H9 (cell line): Measurements from ENCODE around the gene CAPN5. TPM values are rescaled to one million over a fixed set of nuclear protein-coding genes. Genes with fewer than 3 reads are reported as not detected.
A peak's percentile ranks its signal among the peaks of the same experiment; 100 is the strongest.

Experiments used
- DNase-seq: peaks from one replicate; pipeline ENCODE4 v3.0.0-alpha.2; 2017
- H2AFZ ChIP-seq: one replicate; pipeline ENCODE4 v1.6.1; 2013; ENCODE audit warnings: mild to moderate bottlenecking, low read length, control low read depth, moderate library complexity
- H2AK5ac ChIP-seq: 2 replicates; pipeline ENCODE4 v1.6.1; 2013; ENCODE audit warnings: low read length, control low read depth, mixed read lengths; ENCODE audit not compliant: insufficient read length
- H2BK120ac ChIP-seq: one replicate; pipeline ENCODE4 v1.6.1; 2013; ENCODE audit warnings: low read depth, mild to moderate bottlenecking, low read length, control low read depth, inconsistent platforms; ENCODE audit not compliant: poor library complexity, severe bottlenecking
- H2BK12ac ChIP-seq: 2 replicates; pipeline ENCODE4 v1.6.1; 2013; ENCODE audit warnings: low read length, control low read depth, mixed read lengths, low read depth; ENCODE audit not compliant: insufficient read length
- H2BK15ac ChIP-seq: 2 replicates; pipeline ENCODE4 v1.6.1; 2013; ENCODE audit warnings: low read depth, low read length, control low read depth
- H2BK20ac ChIP-seq: one replicate; pipeline ENCODE4 v1.6.1; 2013; ENCODE audit warnings: low read depth, mild to moderate bottlenecking, low read length, control low read depth, inconsistent platforms; ENCODE audit not compliant: poor library complexity, severe bottlenecking
- H2BK5ac ChIP-seq: 2 replicates; pipeline ENCODE4 v1.6.1; 2013; ENCODE audit warnings: low read length, control low read depth, mixed read lengths; ENCODE audit not compliant: insufficient read length
- H3K14ac ChIP-seq: 2 replicates; pipeline ENCODE4 v1.6.1; 2013; ENCODE audit warnings: low read length, control low read depth; ENCODE audit not compliant: insufficient read depth
- H3K18ac ChIP-seq: 2 replicates; pipeline ENCODE4 v1.6.1; 2013; ENCODE audit warnings: low read depth, mild to moderate bottlenecking, mixed read lengths, low read length, control low read depth; ENCODE audit not compliant: insufficient read length
- H3K23ac ChIP-seq: 2 replicates; pipeline ENCODE4 v1.6.1; 2013; ENCODE audit warnings: low read length, control low read depth, mixed read lengths, low read depth; ENCODE audit not compliant: insufficient read length
- H3K23me2 ChIP-seq: 2 replicates; pipeline ENCODE4 v1.6.1; 2013; ENCODE audit warnings: low read depth, mild to moderate bottlenecking, mixed read lengths, low read length, control low read depth; ENCODE audit not compliant: insufficient read length, poor library complexity, severe bottlenecking
- H3K27ac ChIP-seq: 2 replicates; pipeline ENCODE4 v1.5.1; 2013; ENCODE audit warnings: low read length, control low read depth, mixed read lengths, low read depth; ENCODE audit not compliant: insufficient read length
- H3K27me3 ChIP-seq: 2 replicates; pipeline ENCODE4 v1.6.1; 2013; ENCODE audit warnings: low read length, control low read depth, inconsistent platforms; ENCODE audit not compliant: insufficient read depth
- H3K4ac ChIP-seq: 2 replicates; pipeline ENCODE4 v1.6.1; 2013; ENCODE audit warnings: low read depth, mild to moderate bottlenecking, control low read depth, inconsistent platforms, low read length, moderate library complexity
- H3K4me1 ChIP-seq: 2 replicates; pipeline ENCODE4 v1.6.1; 2013; ENCODE audit warnings: low read length, control low read depth, inconsistent platforms; ENCODE audit not compliant: insufficient read depth
- H3K4me2 ChIP-seq: 2 replicates; pipeline ENCODE4 v1.6.1; 2013; ENCODE audit warnings: low read length, control low read depth, mixed read lengths; ENCODE audit not compliant: insufficient read length, insufficient read depth
- H3K56ac ChIP-seq: 2 replicates; pipeline ENCODE4 v1.6.1; 2013; ENCODE audit warnings: low read depth, mild to moderate bottlenecking, mixed read lengths, low read length, control low read depth; ENCODE audit not compliant: insufficient read length
- H3K79me1 ChIP-seq: 2 replicates; pipeline ENCODE4 v1.6.1; 2013; ENCODE audit warnings: low read depth, mild to moderate bottlenecking, moderate library complexity, low read length, control low read depth, inconsistent platforms; ENCODE audit not compliant: insufficient read depth, poor library complexity, severe bottlenecking
- H3K79me2 ChIP-seq: 2 replicates; pipeline ENCODE4 v1.6.1; 2013; ENCODE audit warnings: low read length, control low read depth, inconsistent platforms; ENCODE audit not compliant: insufficient read depth
- H3K9ac ChIP-seq: 2 replicates; pipeline ENCODE4 v1.6.1; 2013; ENCODE audit warnings: low read length, control low read depth, mixed read lengths; ENCODE audit not compliant: insufficient read length; ENCODE audit errors: extremely low read depth
- H3K9me3 ChIP-seq: one replicate; pipeline ENCODE4 v1.6.1; 2013; ENCODE audit warnings: low read depth, low read length, inconsistent platforms; ENCODE audit not compliant: control insufficient read depth
- H3T11ph ChIP-seq: one replicate; pipeline ENCODE4 v1.6.1; 2013; ENCODE audit warnings: mild to moderate bottlenecking, low read length, control low read depth, inconsistent platforms
- H4K20me1 ChIP-seq: one replicate; pipeline ENCODE4 v1.6.1; 2013; ENCODE audit not compliant: control insufficient read depth, insufficient read length, insufficient read depth
- H4K5ac ChIP-seq: 2 replicates; pipeline ENCODE4 v1.6.1; 2013; ENCODE audit warnings: low read depth, mild to moderate bottlenecking, mixed read lengths, low read length, control low read depth; ENCODE audit not compliant: insufficient read length
- H4K8ac ChIP-seq: replicated peaks from 2 replicates; pipeline ENCODE4 v1.6.1; 2013; ENCODE audit warnings: low read length, control low read depth, mixed read lengths, low read depth; ENCODE audit not compliant: insufficient read length
- H4K91ac ChIP-seq: 2 replicates; pipeline ENCODE4 v1.6.1; 2013; ENCODE audit warnings: low read depth, mild to moderate bottlenecking, moderate library complexity, mixed read lengths, low read length, control low read depth; ENCODE audit not compliant: insufficient read length
- H3K27ac Mint-ChIP-seq, 3 experiments: 2 replicates in 2 of 3; 3 replicates in 1 of 3; pipeline ENCODE4 v1.8.0; 2020 to 2021; ENCODE audit warnings: mixed read lengths in 3 of 3, mild to moderate bottlenecking in 1 of 3, moderate library complexity in 1 of 3
- H3K27me3 Mint-ChIP-seq: 2 replicates; pipeline ENCODE4 v1.8.0; 2021; ENCODE audit warnings: low read depth, mild to moderate bottlenecking, moderate library complexity, mixed read lengths
- H3K36me3 Mint-ChIP-seq, 3 experiments: 2 replicates in 2 of 3; 3 replicates in 1 of 3; pipeline ENCODE4 v1.8.0; 2020 to 2021; ENCODE audit warnings: low read depth in 3 of 3, mixed read lengths in 3 of 3; ENCODE audit not compliant: insufficient read depth in 1 of 3
- H3K4me1 Mint-ChIP-seq, 2 experiments: 2 replicates each; pipeline ENCODE4 v1.8.0; 2020; ENCODE audit warnings: mixed read lengths in 2 of 2
- H3K4me3 Mint-ChIP-seq, 2 experiments: 2 replicates in 1 of 2; 3 replicates in 1 of 2; pipeline ENCODE4 v1.8.0; 2020 to 2021; ENCODE audit warnings: mild to moderate bottlenecking in 2 of 2, mixed read lengths in 2 of 2, moderate library complexity in 1 of 2
- H3K9me3 Mint-ChIP-seq, 2 experiments: 2 replicates in 1 of 2; 3 replicates in 1 of 2; pipeline ENCODE4 v1.8.0; 2020; ENCODE audit warnings: mild to moderate bottlenecking in 2 of 2, mixed read lengths in 2 of 2, moderate library complexity in 1 of 2
- CTCF ChIP-seq: fragments of 200-600 bp; sonication (generic); conservative IDR thresholded peaks from 3 replicates; pipeline ENCODE4 v1.8.0; 2021; ENCODE audit warnings: antibody characterized with exemption, mild to moderate bottlenecking
- WGBS: extraction: QIAGEN DNeasy Blood & Tissue Kit; methylation state at CpG from one replicate; pipeline ENCODE4 v1.1.7; 2013; ENCODE audit warnings: missing lambda C conversion rate, low lambda C conversion rate, mixed read lengths; ENCODE audit not compliant: insufficient read length; ENCODE audit errors: extremely low coverage; 5-methylcytosine and 5-hydroxymethylcytosine counted together
- total RNA-seq: library from RNA; stranded (reverse); gene quantifications from 2 replicates; pipeline ENCODE4 v1.2.1, GENCODE V29; 2021

CAPN5 gene
- total RNA-seq, 1 experiment from 2014 or later, result 16.7 TPM

GRCh38 chr11:77107950-77108349 lies 41.2 kb downstream of the CAPN5 start:
- no peak overlapping the region for H3K56ac ChIP-seq
- no peak overlapping the region for H2BK20ac ChIP-seq
- no peak overlapping the region for H2BK15ac ChIP-seq
- no peaks in the 10 kb centered on the region for H3K23me2 ChIP-seq
- H2AFZ ChIP-seq, result no peak overlapping the region
- no peaks in the 10 kb centered on the region for H3K27me3 ChIP-seq
- H3K4me3 Mint-ChIP-seq, result no peak overlapping the region
- H3K9me3 Mint-ChIP-seq, result no peaks in the 10 kb centered on the region
- no peak overlapping the region for H3K4ac ChIP-seq
- no peaks in the 10 kb centered on the region for H3K79me2 ChIP-seq
- TF ChIP-seq CTCF, result no peak
- no peaks in the 10 kb centered on the region for H3K4me1 ChIP-seq
- no peak overlapping the region for H4K8ac ChIP-seq
- no peak overlapping the region for H4K5ac ChIP-seq
- DNase-seq, result no peak
- no peak overlapping the region for H3T11ph ChIP-seq
- H3K27ac Mint-ChIP-seq, result no peak overlapping the region
- no peaks in the 10 kb centered on the region for H4K20me1 ChIP-seq
- H3K4me2 ChIP-seq, result no peak overlapping the region
- H3K36me3 Mint-ChIP-seq, result peaks cover 0 to 4% (median 0%) of the 10 kb centered on the region in 3 experiments; a peak in 1 of 7 replicates
- H2AK5ac ChIP-seq, result no peak overlapping the region
- H3K23ac ChIP-seq, result no peak overlapping the region
- no peaks in the 10 kb centered on the region for H3K4me1 Mint-ChIP-seq
- H3K79me1 ChIP-seq, result no peaks in the 10 kb centered on the region
- H2BK5ac ChIP-seq, result no peak overlapping the region
- H3K9me3 ChIP-seq, result no peaks in the 10 kb centered on the region
- H2BK12ac ChIP-seq, result no peak overlapping the region
- H3K9ac ChIP-seq, result no peak overlapping the region
- 0 out of 2 replicates have a peak overlapping the region, but pooled peaks have one; percentile 13 for H3K14ac ChIP-seq
- no peak overlapping the region for H4K91ac ChIP-seq
- H2BK120ac ChIP-seq, result no peak overlapping the region
- WGBS, result no CpG with 5 or more reads among the region's 3 CpGs
- no peak overlapping the region for H3K27ac ChIP-seq
- peaks cover 2% of the 10 kb centered on the region; the same call in 1 of the 2 replicates for H3K27me3 Mint-ChIP-seq
- H3K18ac ChIP-seq, result no peak overlapping the region
